ENCODE data around the gene BTRC. TPM values are rescaled to one million over a fixed set of nuclear protein-coding genes. Genes with fewer than 3 reads are reported as not detected.

The BTRC gene
- total and polyA plus RNA-seq, 4 donors = 3.1 to 16.4 (median 9.3) TPM

DNA sequence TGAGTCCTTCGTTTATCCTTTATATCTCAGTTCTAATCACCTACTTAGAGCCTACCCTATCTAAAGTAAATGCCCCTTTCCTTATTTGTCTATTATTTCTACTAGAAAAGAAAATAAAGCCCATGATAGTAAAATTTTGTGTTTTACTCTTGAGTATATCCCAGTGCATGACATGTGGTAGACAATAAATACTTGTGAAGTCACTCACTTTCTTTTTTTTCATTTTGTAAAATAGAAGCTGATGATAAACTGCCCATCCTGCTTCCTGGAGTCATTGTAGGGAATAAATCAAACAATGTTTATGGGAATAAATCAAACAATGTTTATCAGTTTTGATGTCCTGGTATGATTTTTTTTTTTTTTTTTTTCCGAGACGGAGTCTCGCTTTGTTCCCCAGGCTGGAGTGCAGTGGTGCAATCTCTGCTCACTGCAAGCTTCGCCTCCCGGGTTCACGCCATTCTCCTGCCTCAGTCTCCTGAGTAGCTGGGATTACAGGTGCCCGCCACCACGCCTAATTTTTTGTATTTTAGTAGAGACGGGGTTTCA, 36.1 kb downstream of the BTRC start:
- no peak for ATAC-seq (ENCODE audit: insufficient read depth, low FRiP score)
- WGBS, 2 donors = 82 to 91% methylated on average over 7 to 10 of the region's 10 CpGs
- Histone ChIP-seq H3K4me3 (no peak overlapping the region), H3K36me3 (ENCODE audit: control insufficient read depth in 4 of 4, insufficient read depth in 4 of 4, low read length in 4 of 4) (peaks cover 0 to 7% (median 0%) of the 10 kb centered on the region in 4 donors), H3K9me3 (ENCODE audit: control insufficient read depth in 4 of 4, insufficient read depth in 3 of 4, low read length in 3 of 4) (no peaks in the 10 kb centered on the region), H3K27me3 (ENCODE audit: control insufficient read depth in 3 of 3, insufficient read depth in 3 of 3, low read length in 2 of 3) (no peaks in the 10 kb centered on the region), H3K27ac (ENCODE audit: low read depth in 1 of 2, low read length in 1 of 2) (no peak overlapping the region), H3K9ac (ENCODE audit: insufficient read depth in 1 of 2, low read length in 2 of 2) (no peak overlapping the region), H3K4me1 (ENCODE audit: control insufficient read depth in 5 of 5, insufficient read depth in 5 of 5, low read length in 5 of 5) (peaks cover 0 to 9% (median 0%) of the 10 kb centered on the region in 5 donors)
- no peak for DNase-seq
- no peak for TF ChIP-seq CTCF (IDR thresholded peaks at IDR 0.05; ENCODE audit: control extremely low read depth, extremely low read depth)

DNA sequence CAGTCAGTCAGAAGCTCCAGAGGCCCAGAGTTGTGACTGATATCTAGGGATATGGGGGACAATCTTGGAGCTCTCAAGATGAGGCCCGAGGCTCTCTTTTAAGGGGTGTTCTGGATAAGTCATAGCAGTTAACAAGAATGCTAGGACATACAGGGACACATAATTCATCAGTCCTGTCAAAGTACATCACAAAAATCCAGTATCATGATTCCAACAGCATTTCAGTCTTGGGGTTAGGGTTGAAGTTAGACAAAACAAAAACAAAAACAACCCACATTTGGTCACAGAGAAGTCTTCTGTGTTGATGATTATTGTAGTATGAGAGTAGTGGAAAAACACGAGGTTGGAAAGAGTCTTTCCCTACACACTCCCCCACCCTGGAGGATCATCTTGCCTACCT, 39.4 kb downstream of the BTRC start:
- 76 to 88% methylated on average over 2 of the region's 2 CpGs for WGBS, 2 donors
- Histone ChIP-seq H3K9me3 (ENCODE audit: control insufficient read depth in 4 of 4, insufficient read depth in 3 of 4, low read length in 3 of 4) (no peaks in the 10 kb centered on the region), H3K27me3 (ENCODE audit: control insufficient read depth in 3 of 3, insufficient read depth in 3 of 3, low read length in 2 of 3) (no peaks in the 10 kb centered on the region), H3K4me1 (ENCODE audit: control insufficient read depth in 5 of 5, insufficient read depth in 5 of 5, low read length in 5 of 5) (peaks cover 0 to 9% (median 2%) of the 10 kb centered on the region in 5 donors), H3K36me3 (ENCODE audit: control insufficient read depth in 4 of 4, insufficient read depth in 4 of 4, low read length in 4 of 4) (peaks cover 0 to 7% (median 0%) of the 10 kb centered on the region in 4 donors), H3K9ac (ENCODE audit: insufficient read depth in 1 of 2, low read length in 2 of 2) (no peak overlapping the region), H3K27ac (ENCODE audit: low read depth in 1 of 2, low read length in 1 of 2) (no peak overlapping the region), H3K4me3 (no peak overlapping the region)
- DNase-seq (no peak), ATAC-seq (ENCODE audit: insufficient read depth, low FRiP score) (no peak)
- no peak for TF ChIP-seq CTCF (IDR thresholded peaks at IDR 0.05; ENCODE audit: control extremely low read depth, extremely low read depth)

DNA sequence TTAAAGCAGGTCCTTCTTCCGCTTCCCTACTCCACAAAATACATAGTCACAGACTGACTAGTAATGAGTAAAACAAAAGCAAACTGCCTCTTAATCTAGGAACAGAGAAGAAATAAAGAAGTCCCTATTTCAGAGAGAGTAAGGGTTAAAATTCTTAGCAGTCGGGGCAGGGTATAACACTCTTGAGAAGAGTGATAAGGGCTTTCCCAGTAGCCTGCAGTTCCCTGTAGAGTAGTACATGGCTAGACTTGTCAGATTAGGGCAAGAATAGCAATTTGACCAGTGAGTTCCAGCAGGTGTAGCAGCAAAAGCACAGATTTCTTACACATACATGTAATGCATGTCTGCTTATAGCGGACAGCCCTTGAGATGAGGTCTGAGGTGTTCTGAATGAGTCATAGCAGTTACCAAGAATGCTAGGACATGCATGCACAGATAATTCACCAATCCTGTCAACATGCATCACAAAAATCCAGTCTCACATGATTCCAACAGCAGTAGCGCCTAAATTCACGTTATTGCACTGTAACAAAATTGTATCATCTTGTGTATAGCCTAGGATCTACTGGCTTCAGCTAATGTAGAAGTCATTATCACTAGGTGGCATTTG, 40.7 kb downstream of the BTRC start:
- Histone ChIP-seq H3K36me3 (ENCODE audit: control insufficient read depth in 4 of 4, insufficient read depth in 4 of 4, low read length in 4 of 4) (peaks cover 0 to 3% (median under 1%) of the 10 kb centered on the region in 4 donors), H3K9me3 (ENCODE audit: control insufficient read depth in 4 of 4, insufficient read depth in 3 of 4, low read length in 3 of 4) (no peaks in the 10 kb centered on the region), H3K9ac (ENCODE audit: insufficient read depth in 1 of 2, low read length in 2 of 2) (no peak overlapping the region), H3K4me1 (ENCODE audit: control insufficient read depth in 5 of 5, insufficient read depth in 5 of 5, low read length in 5 of 5) (peaks cover 0 to 9% (median under 1%) of the 10 kb centered on the region in 5 donors), H3K4me3 (no peak overlapping the region), H3K27ac (ENCODE audit: low read depth in 1 of 2, low read length in 1 of 2) (peak overlapping the region in 1 of 2 donors; percentile 9), H3K27me3 (ENCODE audit: control insufficient read depth in 3 of 3, insufficient read depth in 3 of 3, low read length in 2 of 3) (no peaks in the 10 kb centered on the region)
- ATAC-seq (ENCODE audit: insufficient read depth, low FRiP score) (no peak), DNase-seq (peak in 1 of 3 donors; percentile 24)
- no peak for TF ChIP-seq CTCF (IDR thresholded peaks at IDR 0.05; ENCODE audit: control extremely low read depth, extremely low read depth)
- WGBS, 2 donors = 85 to 87% methylated on average over 5 of the region's 5 CpGs

All from lung (tissue), 12 donors.